ENCODE data around the gene ATXN10.

The ATXN10 gene

DNA sequence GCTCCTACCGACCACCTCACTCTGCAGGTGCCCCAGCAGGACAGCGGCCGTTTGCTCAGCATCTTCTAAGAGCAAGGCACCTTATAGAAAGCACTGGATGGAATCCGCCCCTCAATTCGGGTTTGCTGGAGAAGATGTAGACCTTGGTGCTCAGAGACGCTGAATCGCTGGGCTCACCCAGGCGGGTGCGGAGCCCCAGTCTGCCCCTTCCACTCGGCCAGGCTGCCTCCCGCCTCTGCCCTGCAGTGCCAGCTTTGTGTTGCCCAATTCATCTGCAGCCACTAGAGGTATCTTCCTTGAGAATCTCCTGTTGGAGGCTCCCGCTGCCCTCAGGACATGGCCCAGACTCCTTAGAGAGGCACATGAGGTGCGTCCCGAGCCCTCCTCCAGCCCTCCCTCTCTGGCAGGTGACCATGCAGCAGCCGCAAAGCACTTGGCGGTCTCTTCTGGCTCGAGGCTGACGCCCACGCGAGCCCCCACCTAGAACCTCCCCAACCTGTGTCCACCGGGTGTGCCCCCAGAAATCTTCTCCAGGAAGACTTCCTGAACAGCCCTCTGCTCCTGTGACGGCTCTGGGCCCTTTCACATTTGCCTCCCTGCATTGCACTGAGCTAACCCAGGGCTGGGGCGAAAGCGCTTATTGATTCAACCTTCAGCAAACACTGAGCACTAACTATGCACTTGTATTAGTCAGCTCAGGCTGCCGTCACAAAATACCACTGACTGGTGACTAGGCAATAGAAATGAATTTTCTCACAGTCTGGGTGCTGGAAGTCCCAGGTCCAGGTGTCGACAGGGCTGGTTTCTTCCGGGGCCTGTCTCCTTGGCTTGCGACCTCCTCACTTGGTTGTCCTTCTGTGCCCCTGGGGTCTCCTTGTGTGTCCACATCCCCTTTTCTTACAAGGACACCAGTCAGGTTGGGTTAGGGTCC is 187.9 kb downstream of the ATXN10 start:
- no peaks in the 10 kb centered on the region for H3K27me3 ChIP-seq (ENCODE audit: control insufficient read depth in 1 of 2, insufficient read depth in 2 of 2, low read length in 2 of 2)
- no peak overlapping the region for H3K4me3 ChIP-seq (ENCODE audit: low read depth in 1 of 2, low read length in 2 of 2)
- H3K36me3 ChIP-seq (ENCODE audit: insufficient read depth, low read length): no peaks in the 10 kb centered on the region
- H3K9me3 ChIP-seq (ENCODE audit: low read length): peaks cover 4% of the 10 kb centered on the region
- peaks cover 6% of the 10 kb centered on the region for H3K4me1 ChIP-seq (ENCODE audit: insufficient read depth, low read length)
- H3K9ac ChIP-seq (ENCODE audit: low read length): no peak overlapping the region
- no peak overlapping the region for H3K27ac ChIP-seq (ENCODE audit: low read depth, low read length)

GRCh38 chr22:45860201-45860600 is 188.6 kb downstream of the ATXN10 start:
- Histone ChIP-seq H3K4me3 (ENCODE audit: low read depth in 1 of 2, low read length in 2 of 2) (no peak overlapping the region), H3K4me1 (ENCODE audit: insufficient read depth, low read length) (peaks cover 7% of the 10 kb centered on the region), H3K36me3 (ENCODE audit: insufficient read depth, low read length) (no peaks in the 10 kb centered on the region), H3K9ac (ENCODE audit: low read length) (no peak overlapping the region), H3K27me3 (ENCODE audit: control insufficient read depth in 1 of 2, insufficient read depth in 2 of 2, low read length in 2 of 2) (peaks cover 0 to 3% of the 10 kb centered on the region in 2 donors), H3K27ac (ENCODE audit: low read depth, low read length) (no peak overlapping the region), H3K9me3 (ENCODE audit: low read length) (peaks cover 4% of the 10 kb centered on the region)

DNA sequence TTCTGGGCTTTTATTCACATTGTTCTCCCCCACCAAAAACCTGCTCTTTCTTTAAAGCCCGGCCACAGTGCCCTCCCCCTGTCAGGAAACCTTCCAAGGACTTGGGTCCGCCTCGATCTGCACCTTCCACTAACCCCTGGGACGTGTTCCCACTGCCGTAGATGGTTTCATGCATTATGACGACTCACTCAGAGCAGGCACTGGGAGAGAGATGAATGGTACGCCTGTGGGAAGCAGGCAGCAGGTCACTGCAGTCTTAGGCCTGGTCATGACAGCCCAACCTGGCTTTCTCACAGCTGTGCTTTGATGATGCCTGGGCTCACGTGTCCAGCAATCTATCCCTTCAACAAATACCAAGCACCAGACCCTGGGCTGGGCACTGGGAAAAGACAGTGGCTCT is 189.6 kb downstream of the ATXN10 start:
- Histone ChIP-seq H3K4me3 (ENCODE audit: low read depth in 1 of 2, low read length in 2 of 2) (no peak overlapping the region), H3K27ac (ENCODE audit: low read depth, low read length) (no peak overlapping the region), H3K9ac (ENCODE audit: low read length) (no peak overlapping the region), H3K27me3 (ENCODE audit: control insufficient read depth in 1 of 2, insufficient read depth in 2 of 2, low read length in 2 of 2) (peaks cover 0 to 13% of the 10 kb centered on the region in 2 donors), H3K9me3 (ENCODE audit: low read length) (peaks cover 4% of the 10 kb centered on the region), H3K36me3 (ENCODE audit: insufficient read depth, low read length) (no peaks in the 10 kb centered on the region), H3K4me1 (ENCODE audit: insufficient read depth, low read length) (peaks cover 7% of the 10 kb centered on the region)

GRCh38 chr22:45863981-45864751 is 192.5 kb downstream of the ATXN10 start:
- no peak overlapping the region for H3K9ac ChIP-seq (ENCODE audit: low read length)
- no peak overlapping the region for H3K27ac ChIP-seq (ENCODE audit: low read depth, low read length)
- H3K4me1 ChIP-seq (ENCODE audit: insufficient read depth, low read length): peaks cover 7% of the 10 kb centered on the region
- H3K36me3 ChIP-seq (ENCODE audit: insufficient read depth, low read length): no peaks in the 10 kb centered on the region
- peaks cover 13 to 42% of the 10 kb centered on the region in 2 donors for H3K27me3 ChIP-seq (ENCODE audit: control insufficient read depth in 1 of 2, insufficient read depth in 2 of 2, low read length in 2 of 2)
- H3K9me3 ChIP-seq (ENCODE audit: low read length): peaks cover 4% of the 10 kb centered on the region
- H3K4me3 ChIP-seq (ENCODE audit: low read depth in 1 of 2, low read length in 2 of 2): no peak overlapping the region

- no peak overlapping the region for H3K27ac ChIP-seq (ENCODE audit: low read depth, low read length)
Measured at GRCh38 chr22:45864959-45865476, 193.4 kb downstream of the ATXN10 start.

DNA sequence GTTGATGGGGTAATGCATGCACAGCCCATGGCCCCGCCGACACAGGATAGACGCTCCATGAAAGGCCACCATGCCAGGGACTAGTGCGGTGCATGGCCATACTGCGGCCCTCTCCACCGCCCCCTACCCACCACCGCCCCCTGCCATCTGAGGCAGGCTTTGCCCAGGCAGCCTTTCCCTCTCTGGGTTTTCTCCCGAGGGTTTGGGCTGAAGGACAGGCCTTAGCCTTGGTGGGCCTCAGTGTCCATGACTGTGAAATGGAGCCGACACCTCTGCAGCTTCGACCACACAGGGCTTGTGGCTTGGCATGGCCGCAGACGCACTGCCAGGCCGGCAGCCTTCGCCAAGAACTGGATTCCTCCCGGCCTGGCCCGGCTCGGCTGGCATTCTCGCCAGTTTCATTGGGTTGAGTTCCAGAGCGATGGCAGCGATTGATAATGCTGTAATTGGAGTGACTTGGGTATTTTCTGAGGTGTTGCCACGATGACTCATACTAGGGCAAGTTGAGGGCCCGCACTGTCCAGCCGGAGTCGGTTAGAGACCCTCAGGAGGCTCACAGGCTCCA is 194.0 kb downstream of the ATXN10 start:
- no peak overlapping the region for H3K4me3 ChIP-seq (ENCODE audit: low read depth in 1 of 2, low read length in 2 of 2)
- H3K27me3 ChIP-seq (ENCODE audit: control insufficient read depth in 1 of 2, insufficient read depth in 2 of 2, low read length in 2 of 2): peaks cover 19 to 42% of the 10 kb centered on the region in 2 donors
- H3K9ac ChIP-seq (ENCODE audit: low read length): no peak overlapping the region
- no peaks in the 10 kb centered on the region for H3K36me3 ChIP-seq (ENCODE audit: insufficient read depth, low read length)
- H3K27ac ChIP-seq (ENCODE audit: low read depth, low read length): no peak overlapping the region
- peaks cover 4% of the 10 kb centered on the region for H3K9me3 ChIP-seq (ENCODE audit: low read length)
- peaks cover 7% of the 10 kb centered on the region for H3K4me1 ChIP-seq (ENCODE audit: insufficient read depth, low read length)

More at GRCh38 chr22:45864959-45865476, 193.4 kb downstream of the ATXN10 start:
- no peak overlapping the region for H3K9ac ChIP-seq (ENCODE audit: low read length)
- peaks cover 7% of the 10 kb centered on the region for H3K4me1 ChIP-seq (ENCODE audit: insufficient read depth, low read length)
- peaks cover 4% of the 10 kb centered on the region for H3K9me3 ChIP-seq (ENCODE audit: low read length)
- no peak overlapping the region for H3K4me3 ChIP-seq (ENCODE audit: low read depth in 1 of 2, low read length in 2 of 2)
- peaks cover 19 to 42% of the 10 kb centered on the region in 2 donors for H3K27me3 ChIP-seq (ENCODE audit: control insufficient read depth in 1 of 2, insufficient read depth in 2 of 2, low read length in 2 of 2)
- no peaks in the 10 kb centered on the region for H3K36me3 ChIP-seq (ENCODE audit: insufficient read depth, low read length)

DNA sequence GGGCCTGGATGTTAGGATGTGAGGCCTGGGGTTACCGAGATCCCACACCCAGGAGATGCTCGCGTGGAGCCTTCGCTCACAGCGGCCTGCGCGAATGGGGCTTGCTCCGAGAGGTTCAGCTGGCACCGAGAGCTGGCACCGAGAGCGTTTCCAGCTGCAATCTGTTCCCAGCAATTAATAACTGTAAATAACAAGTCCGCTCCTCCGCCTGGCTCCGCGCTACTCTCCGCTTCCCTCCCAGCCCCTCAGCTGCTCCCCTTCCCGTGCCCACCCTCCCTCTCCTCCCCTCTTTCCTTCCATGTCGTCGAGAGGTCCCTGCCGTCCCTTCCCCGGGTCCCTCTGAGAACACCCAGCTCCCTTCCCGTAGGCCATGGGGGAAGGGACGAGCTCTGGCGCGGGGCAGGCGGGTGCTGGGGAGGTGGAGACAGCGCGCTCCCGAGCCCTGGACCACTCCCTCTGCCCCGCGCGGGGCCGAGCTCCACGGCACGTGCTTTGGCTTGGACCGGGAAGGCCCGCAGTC is 194.6 kb downstream of the ATXN10 start:
- no peak overlapping the region for H3K27ac ChIP-seq (ENCODE audit: low read depth, low read length)
- no peaks in the 10 kb centered on the region for H3K36me3 ChIP-seq (ENCODE audit: insufficient read depth, low read length)
- H3K9me3 ChIP-seq (ENCODE audit: low read length): peaks cover 4% of the 10 kb centered on the region
- H3K4me3 ChIP-seq (ENCODE audit: low read depth in 1 of 2, low read length in 2 of 2): no peak overlapping the region
- H3K9ac ChIP-seq (ENCODE audit: low read length): no peak overlapping the region
- H3K27me3 ChIP-seq (ENCODE audit: control insufficient read depth in 1 of 2, insufficient read depth in 2 of 2, low read length in 2 of 2): peaks cover 19 to 42% of the 10 kb centered on the region in 2 donors
- H3K4me1 ChIP-seq (ENCODE audit: insufficient read depth, low read length): peaks cover 7% of the 10 kb centered on the region

DNA sequence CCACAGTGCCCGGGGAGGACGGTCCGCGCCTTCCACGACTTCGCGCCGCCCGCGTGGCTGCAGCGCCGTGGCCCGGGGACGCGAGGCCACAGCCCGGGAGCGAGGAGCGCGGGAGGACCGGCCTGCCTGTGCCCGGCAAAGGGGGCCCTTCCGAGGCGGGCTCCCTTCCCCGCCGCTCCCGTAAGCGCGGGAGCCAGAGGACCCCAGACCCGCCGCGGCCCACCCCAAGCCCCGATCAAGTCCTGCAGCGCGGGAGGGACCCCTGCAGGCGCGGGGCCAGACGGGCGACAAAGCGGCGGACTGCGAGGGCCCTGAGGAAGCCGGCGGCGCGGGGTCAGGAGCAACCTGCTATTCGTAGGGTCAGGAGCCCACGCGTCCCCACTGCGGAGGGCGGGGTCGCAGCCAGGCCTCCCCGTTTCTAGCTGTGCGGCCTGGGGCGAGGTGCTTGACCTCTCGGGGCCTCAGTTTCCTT is 195.0 kb downstream of the ATXN10 start:
- Histone ChIP-seq H3K36me3 (ENCODE audit: insufficient read depth, low read length) (no peaks in the 10 kb centered on the region), H3K4me3 (ENCODE audit: low read depth in 1 of 2, low read length in 2 of 2) (no peak overlapping the region), H3K9me3 (ENCODE audit: low read length) (peaks cover 4% of the 10 kb centered on the region), H3K27ac (ENCODE audit: low read depth, low read length) (no peak overlapping the region), H3K27me3 (ENCODE audit: control insufficient read depth in 1 of 2, insufficient read depth in 2 of 2, low read length in 2 of 2) (peaks cover 19 to 42% of the 10 kb centered on the region in 2 donors), H3K9ac (ENCODE audit: low read length) (no peak overlapping the region), H3K4me1 (ENCODE audit: insufficient read depth, low read length) (peaks cover 7% of the 10 kb centered on the region)

DNA sequence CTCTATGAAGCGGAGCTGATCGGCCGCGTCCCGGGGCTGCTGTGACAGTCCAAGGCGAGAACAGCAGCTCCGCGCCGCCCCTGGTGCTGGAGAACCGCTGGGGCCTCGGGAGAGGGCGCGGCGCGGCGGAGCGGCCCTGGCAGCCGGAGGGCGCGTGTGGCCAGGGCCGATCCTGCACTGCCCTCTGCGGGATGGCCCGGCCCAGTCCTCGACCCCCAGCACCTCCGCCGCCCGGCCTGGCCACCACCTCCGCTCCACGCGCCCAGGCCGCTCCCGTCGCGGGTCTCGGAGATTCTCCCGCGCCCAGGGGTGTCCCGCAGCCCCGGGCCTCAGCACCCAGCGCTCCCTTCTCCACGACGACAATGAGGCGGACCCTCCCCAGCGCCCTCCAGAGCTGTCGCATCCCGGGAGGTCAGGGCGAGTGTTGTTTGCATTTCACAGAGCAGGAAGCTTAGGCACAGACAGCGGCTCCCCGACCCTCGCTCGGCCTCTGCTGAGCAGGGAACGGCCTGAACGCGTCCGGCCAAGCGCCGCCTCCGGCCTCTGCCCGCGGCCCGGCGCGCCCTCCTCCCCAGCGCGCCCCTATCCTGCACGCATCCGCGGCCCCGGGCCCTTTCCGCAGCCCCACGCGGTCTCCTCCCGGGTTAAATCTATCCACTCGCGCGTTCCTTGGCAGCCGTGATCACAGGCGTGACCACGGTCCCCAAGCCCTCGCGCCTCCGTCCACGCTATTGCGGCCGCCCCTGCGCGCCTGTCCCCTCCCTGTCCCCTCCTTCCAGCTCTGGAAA is 195.7 kb downstream of the ATXN10 start:
- Histone ChIP-seq H3K9me3 (ENCODE audit: low read length) (peaks cover 3% of the 10 kb centered on the region), H3K4me3 (ENCODE audit: low read depth in 1 of 2, low read length in 2 of 2) (peak overlapping the region in 1 of 2 donors; percentile 11), H3K27me3 (ENCODE audit: control insufficient read depth in 1 of 2, insufficient read depth in 2 of 2, low read length in 2 of 2) (peaks cover 19 to 42% of the 10 kb centered on the region in 2 donors), H3K4me1 (ENCODE audit: insufficient read depth, low read length) (peaks cover 7% of the 10 kb centered on the region), H3K9ac (ENCODE audit: low read length) (no peak overlapping the region), H3K27ac (ENCODE audit: low read depth, low read length) (no peak overlapping the region), H3K36me3 (ENCODE audit: insufficient read depth, low read length) (no peaks in the 10 kb centered on the region)

DNA sequence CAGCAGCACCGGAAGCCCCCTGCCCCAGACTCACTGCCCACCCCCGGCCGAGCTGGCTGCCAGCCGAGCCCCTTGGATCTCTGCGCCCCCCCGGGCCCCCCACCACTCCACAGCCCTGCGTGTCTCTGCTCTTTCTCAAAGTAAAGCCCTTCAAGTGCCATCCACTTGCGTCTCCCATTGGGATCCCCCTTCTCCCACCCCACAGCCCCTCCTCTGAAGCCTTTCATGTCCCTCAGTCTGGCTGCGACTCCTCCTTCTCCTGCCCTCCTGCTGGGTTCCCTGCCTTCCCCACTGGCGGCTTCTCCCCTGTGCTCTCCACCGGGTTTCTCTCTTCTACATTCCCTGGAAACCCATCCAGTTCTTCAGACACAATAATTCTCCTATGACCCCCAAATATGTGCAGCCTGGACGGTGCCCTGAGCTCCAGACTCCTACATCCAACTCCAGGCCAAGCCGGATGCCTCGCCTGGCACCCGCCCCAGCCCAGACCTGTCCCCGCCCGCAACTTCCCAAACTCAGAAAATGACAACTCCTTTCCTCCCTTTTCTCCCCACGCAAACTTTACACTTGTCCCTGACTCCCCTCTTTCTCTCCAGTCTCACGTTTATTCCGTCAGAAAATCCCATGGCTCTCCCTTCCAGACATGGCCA is 196.4 kb downstream of the ATXN10 start:
- no peaks in the 10 kb centered on the region for H3K36me3 ChIP-seq (ENCODE audit: insufficient read depth, low read length)
- no peak overlapping the region for H3K4me3 ChIP-seq (ENCODE audit: low read depth in 1 of 2, low read length in 2 of 2)
- H3K4me1 ChIP-seq (ENCODE audit: insufficient read depth, low read length): peaks cover 7% of the 10 kb centered on the region
- no peak overlapping the region for H3K9ac ChIP-seq (ENCODE audit: low read length)
- H3K27me3 ChIP-seq (ENCODE audit: control insufficient read depth in 1 of 2, insufficient read depth in 2 of 2, low read length in 2 of 2): peaks cover 19 to 42% of the 10 kb centered on the region in 2 donors
- no peaks in the 10 kb centered on the region for H3K9me3 ChIP-seq (ENCODE audit: low read length)
- no peak overlapping the region for H3K27ac ChIP-seq (ENCODE audit: low read depth, low read length)
